ENCODE results near the gene MPC1. TPM values are rescaled to one million over a fixed set of nuclear protein-coding genes. Genes with fewer than 3 reads are reported as not detected.

MPC1 gene
- total and polyA plus RNA-seq, 2 experiments from 2014 or later = 15.5 to 39.4 TPM

- TF ChIP-seq EZH2 (IDR thresholded peaks at IDR 0.05; ENCODE audit: low read depth, unreplicated experiment) = no peak
- no peak for TF ChIP-seq CREB1 (CRISPR knock-in tag; IDR thresholded peaks at IDR 0.05; ENCODE audit: low read depth)
- no peak for TF ChIP-seq NANOG (IDR thresholded peaks at IDR 0.05; ENCODE audit: borderline replicate concordance)
- TF ChIP-seq REST (IDR thresholded peaks at IDR 0.05; ENCODE audit: unreplicated experiment) = no peak
- no peak for TF ChIP-seq ZNF114 (CRISPR knock-in tag; IDR thresholded peaks at IDR 0.05)
- no peak for TF ChIP-seq ZNF462 (CRISPR knock-in tag; IDR thresholded peaks at IDR 0.05)
- no peak for TF ChIP-seq ZNF331 (CRISPR knock-in tag; IDR thresholded peaks at IDR 0.05; ENCODE audit: low read depth)
- no peak for TF ChIP-seq CTCF (conservative IDR thresholded peaks at IDR 0.05; ENCODE audit: low read depth in 2 of 2)
- no peak for TF ChIP-seq ETS1 (IDR thresholded peaks at IDR 0.05)
- no peak for TF ChIP-seq STAT1 (IDR thresholded peaks at IDR 0.05; ENCODE audit: unreplicated experiment)
- peak overlapping the region; percentile 9; the same call in 1 of the 2 replicates for H3K27ac Mint-ChIP-seq
Observed at GRCh38 chr6:166410426-166410935, 27.7 kb upstream of the MPC1 start.

More at GRCh38 chr6:166410426-166410935, 27.7 kb upstream of the MPC1 start:
- no peaks in the 10 kb centered on the region for H3K27me3 ChIP-seq (ENCODE audit: insufficient read depth)
- H3K9me2 ChIP-seq (ENCODE audit: insufficient read depth) = 0 out of 2 replicates have a peak, but pooled peaks cover under 1% of the 10 kb centered on the region
- DNase-seq (ENCODE audit: low spot score) (no peak), ATAC-seq (no peak)
- H3K4me1 Mint-ChIP-seq = peaks cover 23% of the 10 kb centered on the region
- H3K4me3 ChIP-seq = no peak overlapping the region
- no peak overlapping the region for H3K4me2 ChIP-seq
- H3K79me2 ChIP-seq (replicated peaks; ENCODE audit: insufficient read depth) = no peaks in the 10 kb centered on the region
- 0 out of 2 replicates have a peak overlapping the region, but pooled peaks have one; percentile 2 for H3K27ac ChIP-seq (ENCODE audit: low read depth)
- H4K20me1 ChIP-seq (replicated peaks; ENCODE audit: insufficient read depth) = no peaks in the 10 kb centered on the region; the same call in 1 of the 2 replicates
- no peaks in the 10 kb centered on the region for H3K9me3 Mint-ChIP-seq
- H3K27me3 Mint-ChIP-seq (ENCODE audit: insufficient read depth, low read depth, poor library complexity) = peaks cover 7% of the 10 kb centered on the region
- peaks cover 18% of the 10 kb centered on the region for H3K36me3 Mint-ChIP-seq (ENCODE audit: low read depth)
- H3K4me1 ChIP-seq (ENCODE audit: insufficient read depth) = peaks cover 10% of the 10 kb centered on the region
- H3K36me3 ChIP-seq (ENCODE audit: insufficient read depth) = no peaks in the 10 kb centered on the region
- H2AFZ ChIP-seq = no peak overlapping the region
- peaks cover 7% of the 10 kb centered on the region; the same call in 1 of the 2 replicates for H3F3A ChIP-seq (replicated peaks; ENCODE audit: low read depth)
- H3K4me3 Mint-ChIP-seq = no peak overlapping the region

All from GM23338 (cell line).